GM12891 (cell line): ENCODE results near the gene CLK3.

Source experiments
- POLR2A ChIP-seq: IDR thresholded peaks from 2 replicates; pipeline ENCODE4 v1.6.1; 2011; ENCODE audit warnings: low read depth, low read length, control low read depth
- POLR2AphosphoS5 ChIP-seq: IDR thresholded peaks from 2 replicates; pipeline ENCODE4 v1.6.1; 2011; ENCODE audit warnings: low read depth, low read length, control low read depth
- POU2F2 ChIP-seq: IDR thresholded peaks from 2 replicates; pipeline ENCODE4 v1.6.1; 2011; ENCODE audit warnings: low read depth, mild to moderate bottlenecking, control low read depth, low read length, moderate library complexity
- SPI1 ChIP-seq: IDR thresholded peaks from 2 replicates; pipeline ENCODE4 v1.6.1; 2011; ENCODE audit warnings: low read depth, low read length, control low read depth
- TAF1 ChIP-seq: IDR thresholded peaks from 2 replicates; pipeline ENCODE4 v1.6.1; 2011; ENCODE audit warnings: low read depth, low read length, control low read depth

GRCh38 chr15:74595271-74595670 is 20.4 kb upstream of the CLK3 start:
- TF ChIP-seq POLR2AphosphoS5, result no peak
- no peak for TF ChIP-seq TAF1
- TF ChIP-seq POU2F2, result no peak
- no peak for TF ChIP-seq POLR2A
- TF ChIP-seq SPI1, result no peak
